SK-N-SH (cell line): Measurements from ENCODE around the gene ATG7.

Experiments
- EP300 ChIP-seq, 2 experiments: IDR thresholded peaks; 2 replicates each; pipeline versions ENCODE4 v1.4.0 to v1.6.1; 2012; ENCODE audit warnings: borderline replicate concordance in 1 of 2, low read depth in 1 of 2, low read length in 1 of 2
- FOXM1 ChIP-seq: IDR thresholded peaks from 2 replicates; pipeline ENCODE4 v1.4.0; 2012; ENCODE audit warnings: low read depth, mild to moderate bottlenecking
- RAD21 ChIP-seq: IDR thresholded peaks from 2 replicates; pipeline ENCODE4 v1.6.1; 2012; ENCODE audit warnings: mild to moderate bottlenecking, low read length
- TCF12 ChIP-seq: IDR thresholded peaks from 2 replicates; pipeline ENCODE4 v1.4.0; 2012
- TF ChIP-seq, protein P1 (sequence below): fragments of 200-600 bp; sonication (generic); IDR thresholded peaks from 2 replicates; pipeline ENCODE4 v1.6.1; 2017; ENCODE audit warnings: antibody characterized with exemption, mild to moderate bottlenecking, moderate library complexity
- TF ChIP-seq, protein P2 (sequence below): IDR thresholded peaks from 2 replicates; pipeline ENCODE4; 2012

DNA sequence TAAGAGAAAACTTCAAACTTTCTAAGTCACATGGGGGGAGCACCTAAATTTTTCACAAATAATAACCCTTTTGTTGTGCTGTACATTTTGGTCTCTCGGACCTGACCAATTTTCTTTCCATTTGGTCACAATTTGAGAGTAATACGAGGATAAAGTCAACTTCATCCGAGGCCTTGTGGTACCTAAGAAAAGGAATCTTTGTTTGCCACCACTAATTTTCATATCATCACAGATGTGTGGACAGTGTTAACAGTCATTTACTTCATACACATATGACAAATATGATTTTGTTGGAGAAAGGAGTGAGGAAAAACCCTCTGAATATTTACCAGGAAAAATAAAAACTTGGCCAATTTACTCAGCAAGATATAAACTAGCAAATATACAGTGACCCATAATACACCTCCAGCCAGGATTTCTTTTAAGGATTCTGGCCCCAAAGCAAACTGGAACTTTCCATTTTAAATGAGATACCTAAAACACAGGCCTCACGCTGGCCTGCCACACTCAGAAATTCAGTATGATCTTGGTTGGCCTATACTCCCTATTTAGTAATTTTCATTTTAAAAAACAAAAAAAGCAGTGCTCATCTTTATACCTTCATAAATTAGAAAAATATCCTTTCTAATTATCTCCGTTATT, 330.8 kb downstream of the ATG7 start:
- TF ChIP-seq, protein P1, sequence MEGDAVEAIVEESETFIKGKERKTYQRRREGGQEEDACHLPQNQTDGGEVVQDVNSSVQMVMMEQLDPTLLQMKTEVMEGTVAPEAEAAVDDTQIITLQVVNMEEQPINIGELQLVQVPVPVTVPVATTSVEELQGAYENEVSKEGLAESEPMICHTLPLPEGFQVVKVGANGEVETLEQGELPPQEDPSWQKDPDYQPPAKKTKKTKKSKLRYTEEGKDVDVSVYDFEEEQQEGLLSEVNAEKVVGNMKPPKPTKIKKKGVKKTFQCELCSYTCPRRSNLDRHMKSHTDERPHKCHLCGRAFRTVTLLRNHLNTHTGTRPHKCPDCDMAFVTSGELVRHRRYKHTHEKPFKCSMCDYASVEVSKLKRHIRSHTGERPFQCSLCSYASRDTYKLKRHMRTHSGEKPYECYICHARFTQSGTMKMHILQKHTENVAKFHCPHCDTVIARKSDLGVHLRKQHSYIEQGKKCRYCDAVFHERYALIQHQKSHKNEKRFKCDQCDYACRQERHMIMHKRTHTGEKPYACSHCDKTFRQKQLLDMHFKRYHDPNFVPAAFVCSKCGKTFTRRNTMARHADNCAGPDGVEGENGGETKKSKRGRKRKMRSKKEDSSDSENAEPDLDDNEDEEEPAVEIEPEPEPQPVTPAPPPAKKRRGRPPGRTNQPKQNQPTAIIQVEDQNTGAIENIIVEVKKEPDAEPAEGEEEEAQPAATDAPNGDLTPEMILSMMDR = no peak
- TF ChIP-seq TCF12 = no peak
- no peak for TF ChIP-seq RAD21
- no peak for TF ChIP-seq FOXM1
- no peak for TF ChIP-seq EP300 (IDR thresholded peaks at IDR 0.05; ENCODE audit: borderline replicate concordance in 1 of 2, low read depth in 1 of 2, low read length in 1 of 2)
- TF ChIP-seq, protein P2, sequence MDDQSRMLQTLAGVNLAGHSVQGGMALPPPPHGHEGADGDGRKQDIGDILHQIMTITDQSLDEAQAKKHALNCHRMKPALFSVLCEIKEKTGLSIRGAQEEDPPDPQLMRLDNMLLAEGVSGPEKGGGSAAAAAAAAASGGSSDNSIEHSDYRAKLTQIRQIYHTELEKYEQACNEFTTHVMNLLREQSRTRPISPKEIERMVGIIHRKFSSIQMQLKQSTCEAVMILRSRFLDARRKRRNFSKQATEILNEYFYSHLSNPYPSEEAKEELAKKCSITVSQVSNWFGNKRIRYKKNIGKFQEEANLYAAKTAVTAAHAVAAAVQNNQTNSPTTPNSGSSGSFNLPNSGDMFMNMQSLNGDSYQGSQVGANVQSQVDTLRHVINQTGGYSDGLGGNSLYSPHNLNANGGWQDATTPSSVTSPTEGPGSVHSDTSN = no peak
